Activated CD8-positive, alpha-beta memory T cell treated with anti-CD3 and anti-CD28 coated beads, Interleukin-2, amount 50 U/mL, for 24 hours (primary cell): ENCODE results near the gene SNTG2.

ENCODE experiments used
- DNase-seq: peaks from one replicate; pipeline ENCODE4 v3.0.0-alpha.2; 2020; ENCODE audit errors: extremely low read depth

Gene SNTG2

DNA sequence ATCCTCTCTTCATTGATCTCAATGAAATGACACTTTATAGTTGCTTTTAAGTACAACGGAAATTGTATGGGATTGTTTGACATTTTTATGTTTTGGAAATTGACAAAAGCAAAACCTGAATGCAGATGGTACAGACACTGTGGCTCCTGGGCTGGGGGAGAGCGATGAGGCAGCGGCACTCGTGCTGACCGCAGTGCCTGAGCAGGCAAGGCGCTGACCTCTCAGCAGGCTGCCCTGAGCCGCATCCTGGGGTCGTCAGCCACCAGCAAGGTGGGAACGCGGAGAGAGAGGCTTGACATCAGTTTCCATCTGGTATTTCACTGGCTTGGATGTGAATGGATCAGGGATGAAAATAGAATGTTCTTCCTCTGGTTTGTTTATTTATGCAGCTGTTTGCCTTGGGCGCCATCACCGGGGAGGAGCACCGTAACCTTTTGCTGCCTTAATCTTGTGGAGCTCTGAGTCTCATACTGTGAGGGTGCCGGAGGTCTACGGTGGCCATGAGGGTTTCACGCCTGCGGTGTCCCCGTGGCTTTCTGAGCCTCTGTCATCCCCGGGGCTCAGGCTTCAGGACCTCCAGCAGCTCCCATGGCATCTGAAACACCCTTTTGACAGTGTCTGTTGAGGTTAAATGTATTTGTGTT, 367.8 kb downstream of the SNTG2 start:
- DNase-seq = no peak

DNA sequence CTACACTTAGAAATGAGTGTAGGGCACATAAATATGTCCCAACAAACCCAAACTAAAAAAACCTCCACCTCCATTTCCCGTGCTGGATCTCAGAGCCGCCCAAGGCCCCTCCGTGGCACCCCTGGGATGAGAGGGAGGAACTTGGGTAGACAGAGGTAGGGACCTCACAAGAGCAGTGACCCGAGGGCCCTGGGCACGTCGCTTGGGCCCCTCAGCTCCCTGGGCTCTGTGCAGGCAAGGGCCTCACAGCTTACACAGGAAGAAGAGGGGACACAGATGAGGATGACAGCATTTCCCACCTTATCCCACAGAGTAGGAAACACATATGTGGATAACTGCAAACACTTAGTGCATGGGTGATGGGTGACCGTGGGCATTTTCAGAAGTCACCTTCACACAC, 368.7 kb downstream of the SNTG2 start:
- no peak for DNase-seq

DNA sequence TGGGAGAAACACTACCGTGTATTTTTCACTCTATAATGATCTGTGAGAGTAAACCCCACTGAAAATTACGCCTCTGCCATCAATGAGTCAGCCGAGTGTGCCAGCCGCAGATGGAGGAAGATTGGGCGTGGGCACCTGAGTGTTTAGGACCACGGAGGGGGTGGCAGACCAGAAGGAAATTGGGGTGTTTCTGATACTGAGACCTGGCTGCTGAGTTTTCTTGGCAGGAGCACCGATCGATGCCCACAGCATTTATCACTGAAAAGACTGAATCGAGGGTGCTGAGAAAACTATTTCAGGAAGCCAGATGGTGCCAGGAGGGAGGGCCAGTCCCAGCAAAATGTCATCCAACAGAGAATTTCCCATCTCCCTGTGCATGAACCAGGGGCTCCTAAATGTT, 370.7 kb downstream of the SNTG2 start:
- DNase-seq = no peak

DNA sequence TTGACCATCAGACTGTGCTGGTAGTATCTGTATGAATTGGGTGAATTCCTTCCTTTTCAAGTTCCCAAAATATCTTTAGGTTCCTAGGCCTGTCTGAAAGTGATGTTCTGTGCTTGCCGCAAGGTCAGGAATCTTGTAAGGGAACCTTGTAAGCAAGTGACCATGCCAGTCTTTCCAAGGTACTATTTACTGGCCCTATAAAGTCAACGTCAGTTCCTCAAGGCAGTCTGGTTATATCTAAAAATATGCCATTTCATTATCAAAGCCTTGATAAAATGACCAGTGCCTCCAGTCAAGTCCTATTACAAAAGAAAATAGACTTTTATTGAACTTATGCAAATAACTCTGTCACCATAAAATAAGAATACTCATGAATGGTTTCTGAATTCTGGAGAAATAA, 374.2 kb downstream of the SNTG2 start:
- no peak for DNase-seq

DNA sequence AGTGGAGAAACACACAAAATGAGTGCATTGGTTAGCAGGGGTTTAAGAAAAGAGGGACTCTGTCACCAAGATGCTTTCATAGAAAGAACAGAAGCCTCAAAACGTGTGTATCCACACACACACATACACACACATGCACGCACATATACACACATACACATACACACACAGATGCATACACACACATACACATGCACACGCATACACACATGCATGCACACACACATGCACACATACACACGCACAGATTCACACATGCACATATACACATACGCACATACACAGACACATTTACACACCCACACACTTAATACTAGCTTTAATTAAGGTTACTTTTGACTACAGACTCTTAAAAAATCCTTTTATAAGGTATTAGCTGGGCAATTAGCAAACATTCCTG, 378.0 kb downstream of the SNTG2 start:
- no peak for DNase-seq

DNA sequence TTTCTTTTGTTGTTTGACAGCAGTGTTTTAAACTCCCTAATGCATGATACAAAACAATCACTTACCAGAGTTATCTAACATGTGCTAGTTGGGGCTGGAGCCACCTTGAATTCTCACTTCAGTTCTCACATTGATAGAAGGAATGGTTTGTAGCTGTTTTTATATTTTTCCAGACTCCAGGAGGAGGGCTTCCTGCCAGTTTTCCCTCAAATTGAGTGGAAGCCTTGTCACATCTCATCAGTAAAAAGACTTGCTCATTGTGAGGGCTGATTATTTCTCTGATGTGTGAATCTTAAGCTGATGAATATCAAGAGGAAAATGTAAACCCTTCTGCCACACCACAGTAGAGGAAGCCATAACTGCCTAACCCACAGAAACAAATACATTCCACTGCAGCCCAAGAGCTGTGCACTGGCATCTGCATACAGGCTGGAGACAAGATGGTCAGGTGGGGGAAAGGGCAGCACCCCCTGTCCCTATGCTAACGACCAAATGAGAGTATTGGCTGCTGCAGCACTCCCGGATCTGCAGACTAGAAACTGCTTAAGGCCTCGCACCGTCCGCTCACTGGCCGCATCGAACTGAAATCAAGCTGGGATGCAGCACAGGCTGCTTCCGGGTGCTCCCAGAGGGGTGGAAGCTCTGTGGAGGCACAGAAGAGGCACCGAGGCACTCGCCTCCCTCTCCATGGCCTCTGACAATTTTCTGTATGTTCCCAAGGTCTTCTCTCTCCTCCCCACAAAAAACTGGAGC, 388.9 kb downstream of the SNTG2 start:
- DNase-seq = no peak

DNA sequence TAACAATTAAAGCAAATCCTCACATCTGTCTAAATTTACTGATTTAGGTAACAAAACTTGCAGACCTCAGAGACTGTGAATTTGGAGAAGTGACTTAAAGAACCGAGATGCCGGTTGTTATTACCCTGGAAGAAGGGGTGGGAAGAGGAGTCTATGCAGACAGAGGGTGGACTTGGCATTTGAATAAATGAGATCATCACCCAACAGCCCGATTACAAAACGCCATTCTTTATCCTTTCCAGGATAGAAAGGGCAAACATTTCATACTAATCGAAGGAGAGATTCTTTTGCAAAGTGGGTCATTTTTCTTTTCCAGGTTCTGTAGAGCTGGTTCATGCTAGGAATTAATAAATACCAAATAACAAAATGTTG, 389.5 kb downstream of the SNTG2 start:
- no peak for DNase-seq

DNA sequence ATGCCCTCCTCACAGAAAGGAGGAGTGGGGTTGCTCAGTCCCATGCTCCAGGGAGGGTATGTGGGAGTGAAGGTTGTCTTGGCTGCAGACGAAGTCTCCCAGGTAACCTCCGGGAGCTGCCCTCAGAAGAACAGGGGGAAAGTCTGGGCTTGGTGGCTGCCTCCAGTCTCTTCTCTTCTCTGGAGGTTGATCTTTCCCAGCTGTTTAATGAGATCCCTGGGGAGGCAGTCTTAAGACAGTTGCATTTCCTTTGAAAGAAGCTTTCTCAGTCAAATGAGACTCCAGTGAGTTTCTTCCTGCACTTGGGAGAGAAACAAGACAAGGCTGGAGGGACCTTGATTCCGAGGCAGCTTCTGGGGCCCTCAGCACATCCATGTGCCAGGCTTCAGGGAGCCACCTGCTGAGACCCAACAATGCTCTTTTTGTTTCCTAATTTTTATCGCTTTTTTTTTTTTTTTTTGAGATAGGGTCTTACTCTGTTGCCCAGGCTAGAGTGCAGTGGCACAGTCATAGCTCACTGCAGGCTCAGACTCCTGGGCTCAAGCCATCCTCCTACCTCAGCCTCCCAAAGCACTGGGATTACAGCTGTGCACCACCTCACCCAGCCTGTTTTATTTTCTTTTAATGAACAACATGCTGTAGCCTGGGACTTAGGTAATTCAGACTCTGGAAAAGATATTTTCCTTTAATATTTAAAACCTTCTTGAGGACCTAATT, 390.9 kb downstream of the SNTG2 start:
- DNase-seq = no peak

DNA sequence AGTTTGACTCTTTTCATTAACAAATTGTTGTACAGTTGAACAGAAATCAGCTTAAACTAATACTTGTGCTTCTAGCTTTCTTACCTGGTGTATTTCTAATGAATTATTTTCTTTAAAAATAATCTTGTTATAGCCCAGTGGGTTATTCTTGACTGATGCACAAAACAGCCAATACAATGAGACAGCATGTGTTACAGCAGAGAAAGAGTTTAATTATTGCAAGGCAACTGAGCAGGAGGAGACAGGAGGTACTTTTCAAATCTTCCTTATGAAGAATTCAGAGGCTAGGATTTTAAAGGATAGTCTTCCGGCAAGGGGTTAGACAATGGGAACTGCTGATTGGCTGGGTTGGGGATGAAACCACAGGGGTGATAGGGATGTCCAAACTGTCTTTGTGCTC, 398.1 kb downstream of the SNTG2 start:
- DNase-seq = no peak

DNA sequence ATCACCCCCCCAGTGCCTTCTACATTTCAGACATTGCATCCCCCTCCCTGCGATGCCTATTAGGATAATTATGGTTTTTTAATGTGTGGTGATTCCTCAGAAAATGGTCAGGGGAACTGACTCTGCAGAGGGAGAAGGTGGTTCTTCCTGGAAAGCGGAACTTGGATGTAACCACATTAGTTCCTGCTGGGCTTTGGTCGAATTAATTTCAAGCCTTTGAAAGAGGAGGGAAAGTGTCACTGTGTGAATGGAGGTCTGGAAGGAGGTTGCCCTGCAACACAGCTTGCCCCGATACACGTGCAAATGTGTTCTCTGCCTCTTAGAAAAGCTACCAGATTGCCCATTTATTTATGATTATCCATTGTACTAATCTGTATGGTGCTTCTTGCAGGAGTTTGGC, 399.5 kb downstream of the SNTG2 start:
- no peak for DNase-seq

DNA sequence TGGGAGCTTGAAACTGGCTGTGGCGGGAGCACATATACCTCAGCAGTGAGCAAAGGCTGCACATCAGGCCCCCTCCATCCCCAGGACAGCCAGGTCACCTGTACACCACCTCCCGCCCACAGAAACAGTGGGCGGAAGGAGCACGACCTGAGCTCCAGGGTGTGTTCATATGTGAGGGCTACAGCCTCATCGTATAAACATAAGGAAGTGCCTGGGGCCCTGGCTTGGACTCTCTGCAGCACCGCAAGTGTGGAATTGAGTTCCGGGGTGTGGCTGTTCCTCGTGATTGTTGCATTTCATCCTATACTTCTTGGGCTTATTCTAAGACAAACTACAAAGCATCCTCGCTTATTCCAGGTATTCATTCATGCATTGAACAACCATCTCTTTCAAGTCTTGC, 402.5 kb downstream of the SNTG2 start:
- DNase-seq = no peak

DNA sequence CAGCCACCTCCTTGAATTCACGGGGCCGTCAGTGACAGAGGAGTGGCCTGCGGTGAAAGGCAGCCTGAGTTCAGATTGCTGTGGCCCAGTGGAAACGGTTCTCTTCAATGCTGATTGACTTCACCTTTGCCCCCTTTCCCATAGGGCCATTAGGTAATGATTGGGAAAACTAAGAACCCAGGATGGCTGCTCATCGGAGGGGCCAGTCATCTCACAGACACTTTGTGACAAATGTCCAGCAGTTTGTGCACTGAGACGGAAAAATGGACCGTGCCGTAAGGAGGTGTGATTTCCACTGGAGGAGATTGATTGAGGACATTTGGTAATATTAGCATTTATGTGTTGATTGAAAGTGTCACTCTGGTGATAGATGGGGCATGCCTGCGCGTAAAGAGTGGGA, 402.9 kb downstream of the SNTG2 start:
- no peak for DNase-seq

DNA sequence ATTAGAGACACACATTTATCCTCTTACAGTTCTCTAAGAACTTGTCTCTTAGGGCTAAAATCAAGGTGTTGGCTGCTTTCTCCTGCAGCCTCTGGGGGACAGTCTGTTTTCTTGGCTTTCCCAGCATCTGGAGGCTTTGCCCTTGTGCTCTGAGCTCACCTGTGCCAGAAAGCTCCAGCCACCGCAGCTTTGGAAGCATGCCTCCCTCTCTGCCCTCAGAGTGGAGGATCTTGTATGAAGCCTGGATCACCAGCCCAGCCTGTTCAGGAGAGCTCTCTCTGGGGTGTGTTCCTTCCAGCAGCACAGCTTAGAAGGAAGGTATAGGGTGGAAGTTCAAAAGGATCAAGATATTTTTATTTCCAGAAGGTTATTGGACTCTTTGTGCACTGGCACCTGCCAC, 409.5 kb downstream of the SNTG2 start:
- DNase-seq = no peak

DNA sequence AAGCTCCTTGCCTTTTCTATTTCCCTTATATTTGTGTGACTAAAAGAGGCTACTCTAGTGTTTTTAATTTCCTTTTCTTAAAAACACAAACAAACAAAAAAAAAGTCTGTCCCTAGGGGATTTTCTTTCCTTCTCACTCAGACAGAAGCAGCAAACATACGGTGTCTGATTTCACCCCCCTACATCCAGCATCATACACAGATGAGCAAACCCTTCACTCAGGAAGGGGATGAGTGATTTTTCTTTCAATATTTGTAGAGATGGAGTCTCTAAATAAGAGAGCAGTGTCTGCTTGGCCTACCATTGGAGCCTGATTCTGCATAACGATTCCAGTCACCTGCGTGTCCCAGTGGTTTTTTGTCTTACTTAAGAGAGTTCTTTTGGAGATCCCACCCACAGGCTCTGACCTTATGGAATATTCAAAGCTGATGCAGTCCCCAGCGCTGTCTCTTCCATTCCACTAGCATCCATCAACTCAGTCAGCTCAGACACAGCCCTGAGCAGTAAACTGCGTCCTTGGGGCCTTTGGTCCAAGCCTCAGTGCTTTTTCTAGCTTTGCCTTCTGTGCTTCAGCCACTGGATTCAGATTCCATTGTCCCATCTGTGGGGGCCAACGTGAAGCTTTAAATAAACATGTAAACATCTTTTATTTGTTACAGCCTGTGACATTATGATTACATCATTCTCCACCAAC, 410.1 kb downstream of the SNTG2 start:
- DNase-seq = no peak

DNA sequence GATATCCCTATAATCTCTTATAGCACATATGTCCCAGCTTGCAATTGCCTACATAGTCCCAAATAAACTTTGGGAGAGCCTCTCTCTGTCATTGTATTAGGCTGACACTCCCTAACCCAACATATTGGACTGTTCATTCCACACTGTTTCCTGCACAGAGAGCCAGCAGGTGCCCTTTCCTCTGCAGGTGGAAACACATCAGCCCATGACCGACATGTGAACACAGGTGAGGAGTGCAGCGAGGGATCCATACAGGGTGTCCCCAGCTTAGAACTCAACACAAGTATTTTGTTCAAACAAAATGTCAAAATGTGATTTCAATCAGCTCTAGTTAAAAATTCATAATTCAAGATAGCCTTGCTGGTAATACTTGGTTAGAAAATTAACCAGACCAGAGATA, 412.7 kb downstream of the SNTG2 start:
- DNase-seq = no peak

DNA sequence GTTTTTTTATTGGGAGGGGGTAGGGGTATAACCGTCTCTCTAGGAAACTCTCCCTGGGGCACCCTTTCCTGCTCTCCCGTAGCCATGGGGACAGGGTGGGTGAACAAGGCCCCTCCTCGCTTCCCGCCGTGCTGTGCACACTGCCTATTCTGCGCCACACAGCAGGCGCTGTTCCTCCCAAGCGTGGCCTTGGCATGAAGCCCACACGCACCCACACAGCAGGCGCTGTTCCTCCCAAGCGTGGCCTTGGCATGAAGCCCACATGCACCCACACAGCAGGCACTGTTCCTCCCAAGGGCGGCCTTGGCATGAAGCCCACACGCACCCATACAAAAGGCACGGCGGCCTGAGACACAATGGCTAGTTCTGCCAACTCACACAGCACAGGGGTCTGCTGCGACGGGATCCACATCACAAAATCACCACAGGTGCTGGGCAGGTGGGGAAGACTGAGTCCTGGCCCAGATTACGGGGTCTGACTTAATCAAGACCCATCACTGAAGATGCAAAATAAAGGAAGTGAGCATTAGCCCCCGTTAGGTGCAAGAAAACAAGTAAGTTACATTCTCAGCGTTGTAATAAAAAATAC, 416.0 kb downstream of the SNTG2 start:
- no peak for DNase-seq

DNA sequence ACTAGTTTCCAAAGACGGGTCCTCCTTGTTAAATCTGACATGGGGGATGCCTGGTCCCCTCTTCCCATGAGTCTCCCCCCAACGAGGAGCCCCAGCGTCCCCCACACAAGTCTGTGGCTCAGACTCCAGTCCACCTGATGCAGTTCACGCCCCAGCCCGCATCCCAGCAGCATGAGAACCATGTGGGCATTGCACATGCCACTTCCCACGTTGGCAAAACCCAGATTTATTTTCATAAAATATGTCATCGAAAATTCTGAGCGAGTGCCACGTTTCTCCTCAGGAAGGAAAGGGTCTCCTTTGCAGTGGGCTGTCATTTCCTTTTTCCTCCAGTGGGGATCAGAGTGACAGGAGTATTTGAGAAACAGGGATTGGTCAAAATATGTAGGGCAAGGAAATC, 417.0 kb downstream of the SNTG2 start:
- no peak for DNase-seq

DNA sequence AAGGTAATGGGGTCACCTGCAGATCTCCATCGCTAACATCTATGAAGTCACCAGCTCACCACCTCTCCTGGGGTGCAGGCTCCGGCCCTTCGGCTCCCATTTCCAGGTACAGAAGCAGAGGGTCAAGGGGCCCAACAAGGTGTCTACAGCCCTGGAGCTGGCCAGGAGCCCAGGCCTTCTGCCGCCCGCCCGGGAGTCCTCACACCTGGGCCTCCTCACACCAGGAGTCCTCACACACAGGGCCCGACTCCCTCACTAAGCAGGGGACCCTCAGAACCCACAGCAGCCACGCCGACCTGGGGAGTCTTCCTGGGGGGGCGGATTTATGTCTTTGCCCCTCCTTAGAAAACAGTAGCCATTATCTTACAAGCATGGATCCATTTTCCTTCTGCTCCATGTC, 419.3 kb downstream of the SNTG2 start:
- DNase-seq = no peak

DNA sequence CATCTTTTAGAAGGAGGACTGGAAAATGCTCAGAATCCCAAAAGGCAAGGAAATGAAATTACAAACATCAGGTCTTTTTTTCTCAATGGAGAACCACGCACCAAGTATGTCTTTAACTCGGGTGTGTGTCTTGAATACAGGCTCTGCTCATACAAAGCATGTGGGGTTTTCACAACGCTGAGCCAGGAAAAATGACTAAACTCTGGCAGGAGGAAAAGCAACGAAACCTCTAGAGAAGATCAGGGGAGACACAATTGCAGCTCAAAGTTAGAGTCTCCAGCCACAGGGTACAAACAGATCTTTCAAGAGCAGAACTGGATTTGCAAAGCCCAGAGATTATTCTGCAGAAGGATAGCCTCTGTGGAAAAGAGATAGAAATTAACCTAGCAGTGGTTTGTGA, 419.8 kb downstream of the SNTG2 start:
- no peak for DNase-seq

DNA sequence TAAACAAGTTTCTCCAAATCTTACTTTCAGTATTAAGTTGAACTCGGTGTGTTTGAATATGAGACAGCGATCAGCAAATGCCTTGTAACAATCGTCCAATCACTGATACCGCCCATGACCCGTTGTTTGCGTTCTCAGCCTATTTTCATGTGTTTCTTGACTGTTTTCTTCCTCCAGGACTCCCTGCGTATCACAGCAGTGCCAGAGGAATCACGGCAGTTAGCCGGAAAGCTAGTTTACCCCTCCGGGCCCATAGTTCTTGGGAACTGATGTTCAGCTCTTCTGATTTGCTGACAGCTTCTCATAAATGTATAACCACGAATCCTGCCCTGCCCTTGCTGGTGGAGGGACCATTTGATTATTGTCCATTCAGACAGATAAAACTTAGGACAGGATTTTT, 420.4 kb downstream of the SNTG2 start:
- DNase-seq = no peak

DNA sequence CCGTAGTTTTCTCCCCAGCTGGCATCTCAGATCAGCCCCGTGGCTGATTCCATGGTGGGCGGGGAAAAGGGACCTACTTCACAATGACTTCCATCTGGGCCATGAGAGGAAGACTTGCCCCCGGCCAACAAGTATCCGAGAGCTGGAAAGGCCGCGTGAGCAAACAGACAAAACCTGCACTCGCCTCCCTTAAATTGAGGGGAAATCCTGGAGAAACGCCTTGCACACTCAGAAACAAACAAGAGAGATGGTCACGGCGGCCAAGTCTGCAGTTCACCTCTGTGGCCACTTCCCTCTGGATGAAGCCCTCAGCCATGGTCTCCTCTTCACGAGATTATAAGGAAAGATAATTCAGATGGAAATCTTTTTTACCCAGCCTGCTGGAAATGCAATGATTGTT, 423.2 kb downstream of the SNTG2 start:
- no peak for DNase-seq

DNA sequence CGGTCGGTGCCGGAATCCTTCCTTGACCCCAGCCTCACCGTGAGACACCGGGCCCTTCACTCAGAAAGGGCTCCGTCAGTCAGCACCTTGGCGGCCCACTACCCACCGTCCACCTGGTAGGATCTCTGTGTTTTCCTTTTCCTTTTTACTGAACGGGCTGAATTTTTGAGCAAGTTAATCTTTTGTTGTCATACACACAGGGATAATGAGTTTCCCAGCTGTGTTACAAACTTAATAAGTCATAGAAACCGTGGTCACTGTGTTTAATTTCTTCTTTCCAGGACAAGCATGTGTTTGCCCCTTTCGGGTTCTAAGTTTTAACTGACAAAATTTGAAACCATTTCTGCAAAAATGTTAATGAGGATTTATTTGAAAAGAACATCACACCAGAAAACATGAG, 423.6 kb downstream of the SNTG2 start:
- no peak for DNase-seq
